ENCODE results near the gene RNF38. TPM values are rescaled to one million over a fixed set of nuclear protein-coding genes. Genes with fewer than 3 reads are reported as not detected.

Gene RNF38
- total RNA-seq, 2 experiments from 2014 or later: 9.0 to 25.5 TPM

DNA sequence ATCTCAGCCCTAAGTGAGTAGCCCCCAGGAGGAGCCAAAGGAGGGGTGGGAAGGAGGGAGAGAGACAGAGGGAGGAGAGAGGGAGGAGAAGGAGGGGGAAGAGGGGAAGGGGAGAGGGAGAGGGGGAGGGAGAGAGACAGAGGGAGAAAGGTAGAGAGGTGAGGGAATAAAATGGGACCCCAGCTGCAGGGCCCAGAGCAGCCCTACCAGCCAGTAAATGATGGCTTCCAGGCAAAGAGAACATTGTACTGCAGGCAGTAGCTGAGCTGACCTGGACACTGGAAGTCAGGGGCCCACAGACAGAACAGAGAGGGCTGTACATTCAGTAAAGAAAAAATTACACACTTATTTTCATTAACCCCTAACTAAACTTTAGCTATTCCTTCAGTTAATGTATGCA, 84.0 kb downstream of the RNF38 start:
- BruUV-seq (replicated peaks): no TSS peak
- H3K4me1 ChIP-seq (ENCODE audit: insufficient read depth, low read length, poor library complexity, severe bottlenecking): no peaks in the 10 kb centered on the region
- ChIA-PET POLR2A (no interaction called here), CTCF (ENCODE audit: unreplicated experiment) (no interaction called here)
- DNase-seq (ENCODE audit: low spot score): no peak
- no peaks in the 10 kb centered on the region for H3K79me2 ChIP-seq (ENCODE audit: insufficient read depth, low read depth, low read length)
- no peak overlapping the region for H2AFZ ChIP-seq (ENCODE audit: low read length)
- no peak overlapping the region for H3K4me3 ChIP-seq (ENCODE audit: low read depth, low read length, poor library complexity, severe bottlenecking)
- no peaks in the 10 kb centered on the region for H3K9me2 ChIP-seq (ENCODE audit: insufficient read depth, low read length)
- H3K27ac ChIP-seq (ENCODE audit: low read depth, low read length, poor library complexity, severe bottlenecking): no peak overlapping the region
- H4K20me1 ChIP-seq (ENCODE audit: insufficient read depth, low read length): no peaks in the 10 kb centered on the region
- no peaks in the 10 kb centered on the region for H3K9me3 ChIP-seq (ENCODE audit: low read length)
- intact Hi-C loops (cut with micrococcal nuclease; ENCODE audit: unreplicated experiment): no loop called here
- H3K36me3 ChIP-seq (ENCODE audit: insufficient read depth, low read length): no peaks in the 10 kb centered on the region
- TF ChIP-seq EZH2phosphoT487 (IDR thresholded peaks at IDR 0.05; ENCODE audit: borderline replicate concordance, low read depth, low read length): no peak
- TF ChIP-seq, protein P1, sequence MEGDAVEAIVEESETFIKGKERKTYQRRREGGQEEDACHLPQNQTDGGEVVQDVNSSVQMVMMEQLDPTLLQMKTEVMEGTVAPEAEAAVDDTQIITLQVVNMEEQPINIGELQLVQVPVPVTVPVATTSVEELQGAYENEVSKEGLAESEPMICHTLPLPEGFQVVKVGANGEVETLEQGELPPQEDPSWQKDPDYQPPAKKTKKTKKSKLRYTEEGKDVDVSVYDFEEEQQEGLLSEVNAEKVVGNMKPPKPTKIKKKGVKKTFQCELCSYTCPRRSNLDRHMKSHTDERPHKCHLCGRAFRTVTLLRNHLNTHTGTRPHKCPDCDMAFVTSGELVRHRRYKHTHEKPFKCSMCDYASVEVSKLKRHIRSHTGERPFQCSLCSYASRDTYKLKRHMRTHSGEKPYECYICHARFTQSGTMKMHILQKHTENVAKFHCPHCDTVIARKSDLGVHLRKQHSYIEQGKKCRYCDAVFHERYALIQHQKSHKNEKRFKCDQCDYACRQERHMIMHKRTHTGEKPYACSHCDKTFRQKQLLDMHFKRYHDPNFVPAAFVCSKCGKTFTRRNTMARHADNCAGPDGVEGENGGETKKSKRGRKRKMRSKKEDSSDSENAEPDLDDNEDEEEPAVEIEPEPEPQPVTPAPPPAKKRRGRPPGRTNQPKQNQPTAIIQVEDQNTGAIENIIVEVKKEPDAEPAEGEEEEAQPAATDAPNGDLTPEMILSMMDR (conservative IDR thresholded peaks at IDR 0.05; ENCODE audit: low read length): no peak
- no peak overlapping the region for H3K4me2 ChIP-seq (ENCODE audit: low read length)

DNA sequence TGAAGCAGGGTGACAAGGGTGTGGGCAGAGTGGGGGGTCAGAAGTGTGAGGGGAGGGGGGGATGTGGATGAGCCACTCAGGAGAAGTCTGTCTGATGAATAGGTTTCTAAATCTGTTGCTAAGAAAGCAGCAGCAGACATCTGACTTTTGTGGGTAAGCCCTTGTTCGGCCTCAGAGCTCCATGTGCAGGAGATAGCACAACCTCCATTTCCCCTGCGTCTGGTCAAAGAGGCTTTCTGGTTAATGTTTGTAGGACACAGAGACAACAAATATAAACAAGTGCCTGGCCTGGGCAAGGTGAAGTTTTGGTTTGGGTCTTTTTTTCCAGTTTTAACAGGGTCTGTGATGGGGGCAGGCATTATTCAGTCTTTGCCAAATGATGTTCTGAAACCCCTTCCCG, 84.8 kb downstream of the RNF38 start:
- ChIA-PET POLR2A (no interaction called here), CTCF (ENCODE audit: unreplicated experiment) (no interaction called here)
- intact Hi-C loops (cut with micrococcal nuclease; ENCODE audit: unreplicated experiment): no loop called here
- Histone ChIP-seq H3K4me3 (ENCODE audit: low read depth, low read length, poor library complexity, severe bottlenecking) (no peak overlapping the region), H3K4me1 (ENCODE audit: insufficient read depth, low read length, poor library complexity, severe bottlenecking) (no peaks in the 10 kb centered on the region), H3K4me2 (ENCODE audit: low read length) (no peak overlapping the region), H4K20me1 (ENCODE audit: insufficient read depth, low read length) (no peaks in the 10 kb centered on the region), H3K79me2 (ENCODE audit: insufficient read depth, low read depth, low read length) (no peaks in the 10 kb centered on the region), H3K9me3 (ENCODE audit: low read length) (no peaks in the 10 kb centered on the region), H3K36me3 (ENCODE audit: insufficient read depth, low read length) (no peaks in the 10 kb centered on the region), H3K27ac (ENCODE audit: low read depth, low read length, poor library complexity, severe bottlenecking) (no peak overlapping the region), H3K9me2 (ENCODE audit: insufficient read depth, low read length) (no peaks in the 10 kb centered on the region), H2AFZ (ENCODE audit: low read length) (no peak overlapping the region)
- TF ChIP-seq, protein P1 (conservative IDR thresholded peaks at IDR 0.05; ENCODE audit: low read length): no peak
- TF ChIP-seq EZH2phosphoT487 (IDR thresholded peaks at IDR 0.05; ENCODE audit: borderline replicate concordance, low read depth, low read length): no peak
- no peak for DNase-seq (ENCODE audit: low spot score)
- no TSS peak for BruUV-seq (replicated peaks)

DNA sequence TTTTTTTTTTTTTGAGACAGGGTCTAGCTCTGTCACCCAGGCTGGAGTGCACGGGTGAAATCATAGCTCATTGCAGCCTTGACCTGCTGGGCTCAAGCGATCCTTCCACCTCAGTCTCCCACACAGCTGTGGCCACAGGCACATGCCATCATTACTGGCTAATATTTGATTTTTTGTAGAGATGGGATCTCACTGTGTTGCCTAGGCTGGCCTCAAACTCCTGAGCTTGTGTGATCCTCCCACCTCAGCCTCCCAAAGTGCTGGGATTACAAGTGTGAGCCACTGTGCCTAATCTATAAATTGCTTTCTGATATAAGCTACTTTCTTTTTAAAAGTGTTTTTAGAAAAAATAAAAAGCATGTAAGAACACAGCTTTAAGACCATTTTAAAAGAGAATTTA, 85.3 kb downstream of the RNF38 start:
- BruUV-seq (replicated peaks): no TSS peak
- CTCF ChIA-PET (ENCODE audit: unreplicated experiment): no interaction called here
- Histone ChIP-seq H3K27ac (ENCODE audit: low read depth, low read length, poor library complexity, severe bottlenecking) (no peak overlapping the region), H3K4me3 (ENCODE audit: low read depth, low read length, poor library complexity, severe bottlenecking) (no peak overlapping the region), H3K4me1 (ENCODE audit: insufficient read depth, low read length, poor library complexity, severe bottlenecking) (no peaks in the 10 kb centered on the region), H4K20me1 (ENCODE audit: insufficient read depth, low read length) (no peaks in the 10 kb centered on the region), H3K9me2 (ENCODE audit: insufficient read depth, low read length) (no peaks in the 10 kb centered on the region), H3K9me3 (ENCODE audit: low read length) (no peaks in the 10 kb centered on the region), H2AFZ (ENCODE audit: low read length) (no peak overlapping the region), H3K79me2 (ENCODE audit: insufficient read depth, low read depth, low read length) (no peaks in the 10 kb centered on the region), H3K36me3 (ENCODE audit: insufficient read depth, low read length) (no peaks in the 10 kb centered on the region), H3K4me2 (ENCODE audit: low read length) (no peak overlapping the region)
- intact Hi-C loops (cut with micrococcal nuclease; ENCODE audit: unreplicated experiment): no loop called here
- no peak for DNase-seq (ENCODE audit: low spot score)
- POLR2A ChIA-PET: interaction anchor here (0.8 kb wide), 1 partner anchor 66 kb away, joined by 5 read pairs; no protein-coding TSS in a partner anchor
- TF ChIP-seq, protein P1 (conservative IDR thresholded peaks at IDR 0.05; ENCODE audit: low read length): no peak
- TF ChIP-seq EZH2phosphoT487 (IDR thresholded peaks at IDR 0.05; ENCODE audit: borderline replicate concordance, low read depth, low read length): no peak
